K562 (cell line): ENCODE data around the gene ATP13A1. TPM values are rescaled to one million over a fixed set of nuclear protein-coding genes. Genes with fewer than 3 reads are reported as not detected.

Source experiments
- ATAC-seq: fragments of 200-7000 bp; cut with Tn5 transposase; 3 replicates; pipeline ENCODE4 v1.9.1; 2020; ENCODE audit warnings: moderate library complexity
- BruUV-seq: library from RNA; stranded (reverse); fragments of 400-500 nt; replicated peaks from 2 replicates; lab custom pipeline; 2021; lab: Mats Ljungman, UMichigan
- CTCF ChIA-PET: fragments of 300-600 bp; formaldehyde crosslinking; extraction: SDS; loops from one replicate; lab custom pipeline; 2021; ENCODE audit warnings: low intra/inter-chr PET ratio; lab: Yijun Ruan, JAX
- POLR2A ChIA-PET: fragments of 300-600, 350-650 bp; sonication (Branson Sonifier 250); formaldehyde crosslinking; extraction: SDS; loops from one replicate; lab custom pipeline; 2021; ENCODE audit warnings: antibody characterized with exemption, inconsistent platforms; lab: Yijun Ruan, JAX
- DNase-seq, 4 experiments: peaks; one replicate each; pipeline versions ENCODE4 v3.0.0 to v3.0.0-alpha.2; 2011 to 2018; ENCODE audit warnings: low spot score in 3 of 4, mixed read lengths in 3 of 4; ENCODE audit errors: extremely low read depth in 1 of 4
- FAIRE-seq: peaks from 2 replicates; lab custom pipeline; 2011; peaks lifted over from hg19 to GRCh38; lab: Jason Lieb, UNC
- H2AFZ ChIP-seq: 2 replicates; pipeline ENCODE4 v1.6.0; 2011; ENCODE audit warnings: low read depth, low read length, control low read depth, inconsistent platforms
- H3K27ac ChIP-seq: fragments of 200-600 bp; 3 replicates; pipeline ENCODE4 v1.8.0; 2011; ENCODE audit warnings: low read depth, mild to moderate bottlenecking, control low read depth, inconsistent platforms, low read length, moderate library complexity, mixed read lengths; ENCODE audit errors: extremely low read depth
- H3K27me3 ChIP-seq, 2 experiments: fragments of 300-600 bp in 1 of 2; 2 replicates in 1 of 2; 3 replicates in 1 of 2; pipeline versions ENCODE4 v1.6.0 to v1.8.0; 2011; ENCODE audit warnings: inconsistent platforms in 2 of 2, low read length in 2 of 2, mild to moderate bottlenecking in 1 of 2, mixed read lengths in 1 of 2, moderate library complexity in 1 of 2; ENCODE audit not compliant: control insufficient read depth in 2 of 2, insufficient read depth in 2 of 2
- H3K36me3 ChIP-seq: fragments of 300-600 bp; 3 replicates; pipeline ENCODE4 v1.8.0; 2011; ENCODE audit warnings: mild to moderate bottlenecking, low read length, inconsistent platforms; ENCODE audit not compliant: control insufficient read depth, insufficient read depth
- H3K4me1 ChIP-seq, 2 experiments: fragments of 200-600 bp in 1 of 2; replicated peaks in 1 of 2; 2 replicates in 1 of 2; 3 replicates in 1 of 2; pipeline versions ENCODE4 v1.5.1 to v1.8.0; 2011; ENCODE audit warnings: inconsistent platforms in 2 of 2, low read length in 2 of 2, mild to moderate bottlenecking in 1 of 2, mixed read lengths in 1 of 2, moderate library complexity in 1 of 2; ENCODE audit not compliant: control insufficient read depth in 2 of 2, insufficient read depth in 2 of 2
- H3K4me2 ChIP-seq: 2 replicates; pipeline ENCODE4 v1.6.1; 2011; ENCODE audit warnings: low read length, control low read depth, inconsistent platforms, mixed read lengths; ENCODE audit not compliant: insufficient read depth
- H3K4me3 ChIP-seq: fragments of 200-600 bp; sonication (generic), shearing (Covaris generic); 2 replicates; pipeline ENCODE4 v1.5.1; 2016; ENCODE audit warnings: control low read depth, inconsistent platforms
- H3K79me2 ChIP-seq: fragments of 200-600 bp; 3 replicates; pipeline ENCODE4 v1.8.0; 2011; ENCODE audit warnings: low read length, inconsistent platforms; ENCODE audit not compliant: control insufficient read depth, insufficient read depth
- H3K9ac ChIP-seq, 2 experiments: 2 replicates each; pipeline versions ENCODE4 v1.6.0 to v1.6.1; 2011; ENCODE audit warnings: low read depth in 2 of 2, low read length in 2 of 2, control low read depth in 1 of 2, inconsistent platforms in 1 of 2, mild to moderate bottlenecking in 1 of 2, mixed read lengths in 1 of 2; ENCODE audit not compliant: insufficient read depth in 1 of 2
- H3K9me1 ChIP-seq: one replicate; pipeline ENCODE4 v1.6.0; 2011; ENCODE audit warnings: inconsistent platforms, mild to moderate bottlenecking, low read length, moderate library complexity; ENCODE audit not compliant: control insufficient read depth, insufficient read depth
- H3K9me3 ChIP-seq: replicated peaks from 2 replicates; pipeline ENCODE4 v1.5.1; 2011; ENCODE audit warnings: low read depth, low read length, inconsistent platforms; ENCODE audit not compliant: control insufficient read depth, insufficient read depth
- H4K20me1 ChIP-seq: replicated peaks from 2 replicates; pipeline ENCODE4 v1.6.1; 2011; ENCODE audit warnings: low read length, inconsistent platforms, mixed read lengths; ENCODE audit not compliant: control insufficient read depth, insufficient read depth
- CBX3 ChIP-seq, 2 experiments: IDR thresholded peaks; 1 replicate in 1 of 2; 2 replicates in 1 of 2; pipeline ENCODE4 v1.6.1; 2012; ENCODE audit warnings: inconsistent platforms in 2 of 2, low read length in 2 of 2, borderline replicate concordance in 1 of 2, control low read depth in 1 of 2
- DPF2 ChIP-seq: fragments of 450-650 bp; IDR thresholded peaks from 2 replicates; pipeline ENCODE4 v1.6.1; 2016
- HNRNPUL1 ChIP-seq: fragments of 200-400 bp; formaldehyde crosslinking; IDR thresholded peaks from 2 replicates; pipeline ENCODE4 v1.6.1; 2017; ENCODE audit warnings: low read length
- NR2C1 ChIP-seq, 2 experiments: fragments of 450-650 bp; IDR thresholded peaks; 2 replicates each; pipeline ENCODE4 v1.6.1; 2017; ENCODE audit warnings: mild to moderate bottlenecking in 2 of 2, antibody characterized with exemption in 1 of 2, inconsistent platforms in 1 of 2, missing compliant biosample characterization in 1 of 2, missing genetic modification characterization in 1 of 2
- POLR2G ChIP-seq: fragments of 200-400 bp; formaldehyde crosslinking; IDR thresholded peaks from 2 replicates; pipeline ENCODE4 v1.6.1; 2017; ENCODE audit warnings: low read depth, mild to moderate bottlenecking, antibody characterized with exemption, low read length, moderate library complexity
- POU5F1 ChIP-seq: fragments of 150-350 bp; IDR thresholded peaks from 2 replicates; pipeline ENCODE4 v1.6.1; 2014; ENCODE audit warnings: borderline replicate concordance, low read length, low read depth, mild to moderate bottlenecking; ENCODE audit not compliant: partially characterized antibody
- RBFOX2 ChIP-seq: fragments of 200-400 bp; formaldehyde crosslinking; IDR thresholded peaks from 2 replicates; pipeline ENCODE4 v1.6.1; 2017; ENCODE audit warnings: low read depth, mild to moderate bottlenecking, low read length, moderate library complexity
- RBM22 ChIP-seq: fragments of 200-400 bp; formaldehyde crosslinking; IDR thresholded peaks from 2 replicates; pipeline ENCODE4 v1.6.1; 2018; ENCODE audit warnings: low read length, low read depth; ENCODE audit not compliant: poor library complexity, severe bottlenecking
- SRSF3 ChIP-seq: fragments of 200-400 bp; formaldehyde crosslinking; IDR thresholded peaks from 2 replicates; pipeline ENCODE4 v1.6.1; 2016; ENCODE audit warnings: mild to moderate bottlenecking, low read length, moderate library complexity; ENCODE audit not compliant: insufficient read depth
- WGBS: fragments of 100-300 bp; shearing (Covaris generic); methylation state at CpG from one replicate; pipeline ENCODE4 v1.1.6; 2016; ENCODE audit warnings: low coverage, mixed read lengths; ENCODE audit not compliant: insufficient coverage; ENCODE audit errors: missing lambda C conversion rate; 5-methylcytosine and 5-hydroxymethylcytosine counted together
- in situ Hi-C: fragments of 300-500 bp; cut with MboI; formaldehyde crosslinking; loops from 4 replicates; pipeline ENCODE4 v1.15.0; 2018; ENCODE audit warnings: inconsistent platforms, mixed read lengths
- intact Hi-C: fragments of 100-400 bp; cut with micrococcal nuclease; formaldehyde crosslinking; loops from 2 replicates; pipeline ENCODE4 v1.14.2; 2022
- polyA plus RNA-seq, 8 experiments: library from polyadenylated mRNA; depleted of rRNA in 4 of 8; stranded (reverse) in 5 of 8; unstranded in 3 of 8; fragments of >200 nt; fragmentation: Nextera tagmentation in 2 of 8; fragmentation: Illumina TruSeq in 1 of 8; extraction: Ambion mirVana in 2 of 8; extraction: Trizol in 1 of 8; gene quantifications; 2 replicates each; pipeline versions ENCODE4 v1.2.1 to v1.2.3, GENCODE V29; 2011 to 2014; ENCODE audit warnings: inconsistent platforms in 1 of 8, missing spikeins in 1 of 8
- total RNA-seq, 7 experiments: library from RNA; depleted of rRNA in 6 of 7; stranded (reverse); fragments of >200 nt in 6 of 7; fragmentation: Illumina TruSeq in 2 of 7; extraction: Trizol in 2 of 7; gene quantifications; 2 replicates each; pipeline versions ENCODE4 v1.2.1 to v1.2.3, GENCODE V29; 2011 to 2021; ENCODE audit warnings: low replicate concordance in 1 of 7
- TF ChIP-seq, protein P1 (sequence below): fragments of 250-450 bp; sonication (Bioruptor Pico); IDR thresholded peaks from 2 replicates; pipeline ENCODE4 v1.9.0; 2021; ENCODE audit warnings: mild to moderate bottlenecking
- TF ChIP-seq, protein P2 (sequence below): fragments of 450-650 bp; conservative IDR thresholded peaks from 2 replicates; pipeline ENCODE4 v1.6.1; 2016; ENCODE audit warnings: missing genetic modification characterization, low read depth, mild to moderate bottlenecking, missing compliant biosample characterization, moderate library complexity
- TF ChIP-seq, protein P3 (sequence below): sonication (generic); formaldehyde crosslinking; IDR thresholded peaks from 2 replicates; pipeline ENCODE4 v1.8.1; 2023; ENCODE audit warnings: mild to moderate bottlenecking, missing genetic modification reagents

Gene ATP13A1
- total and polyA plus RNA-seq, 9 of the 15 experiments (the other 6 are each of a cell fraction or from before 2014, with no cell fraction given): 0.90 to 83.8 (median 23.1) TPM

DNA sequence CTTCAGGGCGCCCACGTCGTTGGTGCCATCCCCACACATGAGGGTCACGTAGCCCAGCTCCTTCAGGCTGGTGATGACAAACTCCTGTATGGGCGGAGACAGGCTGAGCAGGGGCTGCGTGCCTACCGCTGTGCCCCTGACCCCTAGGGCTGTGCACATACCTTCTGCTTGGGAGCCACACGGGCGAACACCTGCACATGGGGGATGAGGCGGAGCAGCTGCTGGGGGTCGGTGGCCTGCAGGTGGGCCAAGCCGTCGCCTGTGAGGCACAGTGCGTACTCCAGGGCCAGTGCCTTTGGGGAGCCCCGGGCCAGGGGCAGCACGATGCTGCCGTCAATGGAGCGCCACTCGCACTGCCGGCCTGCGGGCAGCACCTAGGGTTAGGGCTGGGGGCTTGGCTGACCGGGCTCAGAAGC is 13.9 kb downstream of the ATP13A1 start:
- Histone ChIP-seq H4K20me1 (no peaks in the 10 kb centered on the region), H3K9ac (no peak overlapping the region), H2AFZ (no peak overlapping the region), H3K9me1 (no peaks in the 10 kb centered on the region), H3K4me3 (no peak overlapping the region), H3K4me2 (no peak overlapping the region), H3K36me3 (peaks cover 92% of the 10 kb centered on the region; the same call in 2 of the 3 replicates), H3K4me1 (peaks cover 0 to 5% of the 10 kb centered on the region in 2 experiments; a peak in 1 of 5 replicates), H3K27ac (no peak overlapping the region), H3K79me2 (no peaks in the 10 kb centered on the region), H3K27me3 (no peaks in the 10 kb centered on the region), H3K9me3 (no peaks in the 10 kb centered on the region)
- peak; percentile 53 for TF ChIP-seq RBFOX2
- no peak for TF ChIP-seq DPF2
- TF ChIP-seq RBM22: peak; percentile 27
- peak; percentile 54 for TF ChIP-seq POLR2G
- WGBS: 92% methylated on average over 13 of the region's 22 CpGs
- BruUV-seq: no TSS peak
- intact Hi-C loops (no loop called here), in situ Hi-C loops (loop anchor here (25.0 kb wide), 1 partner anchor 112 kb away; the partner anchor contains the start of genes CILP2 and YJEFN3)
- no peak for DNase-seq
- ATAC-seq: no peak
- FAIRE-seq: no peak
- CTCF ChIA-PET: no interaction called here
- POLR2A ChIA-PET: interaction anchor here (5.6 kb wide), 1 partner anchor 12 kb away, joined by 40 read pairs; the partner anchor contains the start of gene ATP13A1

DNA sequence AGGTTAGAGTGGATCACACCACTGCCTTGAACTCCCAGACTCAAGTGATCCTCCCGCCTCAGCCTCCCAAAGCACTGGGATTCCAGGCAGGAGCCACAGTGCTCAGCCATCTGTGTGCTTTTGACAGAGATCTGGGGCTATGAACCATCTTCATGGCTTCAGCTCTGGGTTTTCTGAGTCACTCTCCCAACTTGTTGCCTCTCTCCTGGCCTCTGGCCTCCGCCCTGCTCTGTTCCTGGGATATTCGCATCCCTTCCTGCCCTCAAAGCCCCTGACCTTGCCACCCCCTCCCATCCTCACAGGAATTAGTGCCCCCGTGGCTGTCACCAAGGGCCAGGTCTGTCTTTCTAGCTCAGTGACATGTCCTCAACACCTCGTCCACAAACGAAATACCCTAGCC is 14.3 kb downstream of the ATP13A1 start:
- no peak for FAIRE-seq
- TF ChIP-seq, protein P1, sequence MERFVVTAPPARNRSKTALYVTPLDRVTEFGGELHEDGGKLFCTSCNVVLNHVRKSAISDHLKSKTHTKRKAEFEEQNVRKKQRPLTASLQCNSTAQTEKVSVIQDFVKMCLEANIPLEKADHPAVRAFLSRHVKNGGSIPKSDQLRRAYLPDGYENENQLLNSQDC (CRISPR knock-in tag): no peak
- TF ChIP-seq SRSF3: no peak
- no peak for TF ChIP-seq CBX3 (IDR thresholded peaks at IDR 0.05; ENCODE audit: borderline replicate concordance in 1 of 2, low read length in 2 of 2)
- no peak for TF ChIP-seq HNRNPUL1
- no peak for TF ChIP-seq NR2C1 (IDR thresholded peaks at IDR 0.05)
- TF ChIP-seq NR2C1 (tag; IDR thresholded peaks at IDR 0.05): no peak
- TF ChIP-seq, protein P2, sequence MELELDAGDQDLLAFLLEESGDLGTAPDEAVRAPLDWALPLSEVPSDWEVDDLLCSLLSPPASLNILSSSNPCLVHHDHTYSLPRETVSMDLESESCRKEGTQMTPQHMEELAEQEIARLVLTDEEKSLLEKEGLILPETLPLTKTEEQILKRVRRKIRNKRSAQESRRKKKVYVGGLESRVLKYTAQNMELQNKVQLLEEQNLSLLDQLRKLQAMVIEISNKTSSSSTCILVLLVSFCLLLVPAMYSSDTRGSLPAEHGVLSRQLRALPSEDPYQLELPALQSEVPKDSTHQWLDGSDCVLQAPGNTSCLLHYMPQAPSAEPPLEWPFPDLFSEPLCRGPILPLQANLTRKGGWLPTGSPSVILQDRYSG: no peak
- no peak for TF ChIP-seq POU5F1
- TF ChIP-seq, protein P3, sequence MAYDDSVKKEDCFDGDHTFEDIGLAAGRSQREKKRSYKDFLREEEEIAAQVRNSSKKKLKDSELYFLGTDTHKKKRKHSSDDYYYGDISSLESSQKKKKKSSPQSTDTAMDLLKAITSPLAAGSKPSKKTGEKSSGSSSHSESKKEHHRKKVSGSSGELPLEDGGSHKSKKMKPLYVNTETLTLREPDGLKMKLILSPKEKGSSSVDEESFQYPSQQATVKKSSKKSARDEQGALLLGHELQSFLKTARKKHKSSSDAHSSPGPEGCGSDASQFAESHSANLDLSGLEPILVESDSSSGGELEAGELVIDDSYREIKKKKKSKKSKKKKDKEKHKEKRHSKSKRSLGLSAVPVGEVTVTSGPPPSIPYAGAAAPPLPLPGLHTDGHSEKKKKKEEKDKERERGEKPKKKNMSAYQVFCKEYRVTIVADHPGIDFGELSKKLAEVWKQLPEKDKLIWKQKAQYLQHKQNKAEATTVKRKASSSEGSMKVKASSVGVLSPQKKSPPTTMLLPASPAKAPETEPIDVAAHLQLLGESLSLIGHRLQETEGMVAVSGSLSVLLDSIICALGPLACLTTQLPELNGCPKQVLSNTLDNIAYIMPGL (CRISPR knock-in tag): no peak

More for the DNA sequence above, 14.3 kb downstream of the ATP13A1 start:
- Histone ChIP-seq H3K27ac (no peak overlapping the region), H3K36me3 (peaks cover 90% of the 10 kb centered on the region; the same call in 2 of the 3 replicates), H3K79me2 (no peaks in the 10 kb centered on the region), H3K9ac (no peak overlapping the region), H4K20me1 (no peaks in the 10 kb centered on the region), H3K4me2 (no peak overlapping the region), H3K27me3 (no peaks in the 10 kb centered on the region), H3K4me1 (peaks cover 0 to 5% of the 10 kb centered on the region in 2 experiments; a peak in 1 of 5 replicates), H3K4me3 (no peak overlapping the region), H3K9me1 (no peaks in the 10 kb centered on the region), H2AFZ (no peak overlapping the region), H3K9me3 (no peaks in the 10 kb centered on the region)
- WGBS: 94% methylated on average over 6 of the region's 6 CpGs
- no TSS peak for BruUV-seq
- no peak for ATAC-seq
- ChIA-PET POLR2A (interaction anchor here (5.6 kb wide), 1 partner anchor 13 kb away, joined by 40 read pairs; the partner anchor contains the start of gene ATP13A1), CTCF (no interaction called here)
- no peak for DNase-seq
- in situ Hi-C loops (loop anchor here (25.0 kb wide), 1 partner anchor 112 kb away; the partner anchor contains the start of genes CILP2 and YJEFN3), intact Hi-C loops (no loop called here)
